HFFc6 (cell line): ENCODE measurements around the gene NUFIP2. TPM values are rescaled to one million over a fixed set of nuclear protein-coding genes. Genes with fewer than 3 reads are reported as not detected.
"Not testable (repeated sequence)": the region's sequence is repeated elsewhere in the genome, so short reads cannot be mapped to it uniquely, and the experiment has no call there.

Experiments used
- DNase-seq: peaks from one replicate; pipeline ENCODE4 v3.0.0-alpha.2; 2018
- H3K27ac Mint-ChIP-seq: 2 replicates; pipeline ENCODE4 v1.8.0; 2020; ENCODE audit warnings: mild to moderate bottlenecking, mixed read lengths
- H3K27me3 Mint-ChIP-seq: 2 replicates; pipeline ENCODE4 v1.8.0; 2021; ENCODE audit warnings: mild to moderate bottlenecking, moderate library complexity, mixed read lengths; ENCODE audit not compliant: insufficient read depth
- H3K36me3 Mint-ChIP-seq: 2 replicates; pipeline ENCODE4 v1.8.0; 2021; ENCODE audit warnings: low read depth, mixed read lengths
- H3K4me1 Mint-ChIP-seq: 2 replicates; pipeline ENCODE4 v1.8.0; 2020; ENCODE audit warnings: low read depth, mixed read lengths
- H3K4me3 Mint-ChIP-seq: 2 replicates; pipeline ENCODE4 v1.8.0; 2020; ENCODE audit warnings: mild to moderate bottlenecking, moderate library complexity, mixed read lengths
- H3K9me3 Mint-ChIP-seq: 2 replicates; pipeline ENCODE4 v1.8.0; 2020; ENCODE audit warnings: mild to moderate bottlenecking, mixed read lengths
- CTCF ChIP-seq: fragments of 200-600 bp; sonication (generic); IDR thresholded peaks from 2 replicates; pipeline ENCODE4 v1.5.0; 2021; ENCODE audit warnings: antibody characterized with exemption, mild to moderate bottlenecking
- long read RNA-seq: library from polyadenylated mRNA; unstranded; transcript quantifications from one replicate; pipeline ENCODE4 v2.0.0, GENCODE V29; 2019
- total RNA-seq, 6 experiments: library from RNA; stranded (reverse); fragmentation: NEBNext Ultra II Directional; extraction: Animal tissue kit (Norgen Biotek cat#: 25700); gene quantifications; 2 replicates in 1 of 6; 3 replicates in 5 of 6; pipeline ENCODE4 v1.2.3, GENCODE V29; 2021

Gene NUFIP2, protein sequence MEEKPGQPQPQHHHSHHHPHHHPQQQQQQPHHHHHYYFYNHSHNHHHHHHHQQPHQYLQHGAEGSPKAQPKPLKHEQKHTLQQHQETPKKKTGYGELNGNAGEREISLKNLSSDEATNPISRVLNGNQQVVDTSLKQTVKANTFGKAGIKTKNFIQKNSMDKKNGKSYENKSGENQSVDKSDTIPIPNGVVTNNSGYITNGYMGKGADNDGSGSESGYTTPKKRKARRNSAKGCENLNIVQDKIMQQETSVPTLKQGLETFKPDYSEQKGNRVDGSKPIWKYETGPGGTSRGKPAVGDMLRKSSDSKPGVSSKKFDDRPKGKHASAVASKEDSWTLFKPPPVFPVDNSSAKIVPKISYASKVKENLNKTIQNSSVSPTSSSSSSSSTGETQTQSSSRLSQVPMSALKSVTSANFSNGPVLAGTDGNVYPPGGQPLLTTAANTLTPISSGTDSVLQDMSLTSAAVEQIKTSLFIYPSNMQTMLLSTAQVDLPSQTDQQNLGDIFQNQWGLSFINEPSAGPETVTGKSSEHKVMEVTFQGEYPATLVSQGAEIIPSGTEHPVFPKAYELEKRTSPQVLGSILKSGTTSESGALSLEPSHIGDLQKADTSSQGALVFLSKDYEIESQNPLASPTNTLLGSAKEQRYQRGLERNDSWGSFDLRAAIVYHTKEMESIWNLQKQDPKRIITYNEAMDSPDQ
- total RNA-seq, result 10 to 100 TPM; 43.8 to 51.8 (median 49.9) TPM
- long read RNA-seq, full-length matches to known transcripts, result 2 of 20 reads
- long read RNA-seq, partial matches to known transcripts, result 7 of 20 reads
- long read RNA-seq, other reads (novel, unspliced or antisense), result 11 of 20 reads

GRCh38 chr17:29293890-29294579, at the start of gene NUFIP2:
NUFIP2 (minus strand) TSS chr17:29294148; CDS start chr17:29294059, 89 bp downstream.
- Mint-ChIP-seq H3K27ac (peak within 1 kb of the TSS; percentile 97), H3K27me3 (peaks cover 9% of the 10 kb centered on the region), H3K36me3 (peaks cover 30% of the 10 kb centered on the region), H3K4me1 (peaks cover 37% of the 10 kb centered on the region), H3K9me3 (peaks cover 4% of the 10 kb centered on the region; the same call in 1 of the 2 replicates), H3K4me3 (peak within 1 kb of the TSS; percentile 99)
- peak; percentile 21; the same call in 1 of the 2 replicates for TF ChIP-seq CTCF
- peak; percentile 98 for DNase-seq

GRCh38 chr17:29342158-29342765, 48.3 kb upstream of the NUFIP2 start:
- Mint-ChIP-seq H3K27ac (no peak overlapping the region), H3K36me3 (no peaks in the 10 kb centered on the region), H3K27me3 (peaks cover 43% of the 10 kb centered on the region), H3K9me3 (no peaks in the 10 kb centered on the region), H3K4me1 (no peaks in the 10 kb centered on the region), H3K4me3 (no peak overlapping the region)
- DNase-seq, result no peak
- no peak for TF ChIP-seq CTCF

- H3K4me3 Mint-ChIP-seq, result no peak overlapping the region
- no peak overlapping the region for H3K27ac Mint-ChIP-seq
- peaks cover 43% of the 10 kb centered on the region for H3K27me3 Mint-ChIP-seq
- no peaks in the 10 kb centered on the region for H3K4me1 Mint-ChIP-seq
- no peaks in the 10 kb centered on the region for H3K9me3 Mint-ChIP-seq
- TF ChIP-seq CTCF, result no peak
- DNase-seq, result peak; percentile 19
- H3K36me3 Mint-ChIP-seq, result no peaks in the 10 kb centered on the region
These were observed 47.8 kb upstream of the NUFIP2 start for GRCh38 chr17:29341726-29342125.

DNA sequence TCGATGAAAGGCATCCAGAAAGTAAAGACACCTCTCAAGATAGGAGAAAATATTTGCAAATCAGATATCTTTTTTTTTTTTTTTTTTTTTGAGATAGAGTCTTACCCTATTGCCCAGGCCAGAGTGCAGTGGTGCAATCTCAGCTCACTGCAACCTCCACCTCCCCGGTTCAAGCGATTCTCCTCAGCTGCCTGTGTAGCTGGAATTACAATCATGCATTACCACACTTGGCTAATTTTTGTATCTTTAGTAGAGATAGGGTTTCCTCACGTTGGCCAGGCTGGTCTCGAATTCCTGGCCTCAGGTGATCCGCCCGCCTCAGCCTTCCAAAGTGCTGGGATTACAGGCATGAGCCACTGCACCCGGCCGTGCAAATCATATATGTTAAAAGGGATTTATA, 45.1 kb upstream of the NUFIP2 start:
- H3K4me3 Mint-ChIP-seq, H3K9me3 Mint-ChIP-seq, H3K36me3 Mint-ChIP-seq, H3K4me1 Mint-ChIP-seq, H3K27ac Mint-ChIP-seq, DNase-seq: not testable (repeated sequence)
- H3K27me3 Mint-ChIP-seq, result peaks cover 34% of the 10 kb centered on the region

GRCh38 chr17:29331708-29332085, 37.7 kb upstream of the NUFIP2 start:
- no peaks in the 10 kb centered on the region for H3K36me3 Mint-ChIP-seq
- no peak overlapping the region for H3K4me3 Mint-ChIP-seq
- DNase-seq, result no peak
- TF ChIP-seq CTCF, result no peak
- no peaks in the 10 kb centered on the region for H3K4me1 Mint-ChIP-seq
- H3K9me3 Mint-ChIP-seq, result no peaks in the 10 kb centered on the region
- H3K27ac Mint-ChIP-seq, result no peak overlapping the region
- peaks cover 4% of the 10 kb centered on the region for H3K27me3 Mint-ChIP-seq
